Hematopoietic multipotent progenitor cell (in vitro differentiated cells): ENCODE measurements around the gene NOD2. TPM values are rescaled to one million over a fixed set of nuclear protein-coding genes. Genes with fewer than 3 reads are reported as not detected.
A peak's percentile ranks its signal among the peaks of the same experiment; 100 is the strongest.

Experiments used
- DNase-seq, 3 donors: peaks; one replicate each; pipeline ENCODE4 v3.0.0-alpha.2; 2011 to 2015; ENCODE audit warnings: low read depth in 2 of 3, low spot score in 2 of 3
- total RNA-seq: library from RNA; depleted of rRNA; stranded (reverse); fragments of >200 nt; gene quantifications from one replicate; pipeline ENCODE4 v1.2.3, GENCODE V29; 2012

NOD2 gene
- total RNA-seq, 1 donor: 4.0 TPM

DNA sequence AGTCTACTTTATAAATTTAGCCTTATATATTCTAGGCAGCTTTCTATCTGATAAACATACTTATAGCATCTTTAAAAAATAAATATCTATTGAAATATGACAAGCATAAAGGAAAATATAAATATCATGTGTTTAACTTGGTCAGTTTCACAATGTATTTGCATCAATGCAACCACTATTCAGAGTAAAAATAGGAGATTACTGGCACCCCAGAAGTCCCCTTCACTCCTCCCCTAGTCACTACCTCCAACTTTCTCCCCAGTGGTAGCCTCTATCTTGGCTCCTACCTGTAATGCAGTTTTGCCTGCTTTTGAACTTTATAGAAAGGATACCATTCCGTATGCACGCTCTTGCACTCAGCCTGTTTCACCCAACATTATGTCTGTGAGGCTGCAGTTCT, 3.2 kb upstream of the NOD2 start:
- DNase-seq: no peak

DNA sequence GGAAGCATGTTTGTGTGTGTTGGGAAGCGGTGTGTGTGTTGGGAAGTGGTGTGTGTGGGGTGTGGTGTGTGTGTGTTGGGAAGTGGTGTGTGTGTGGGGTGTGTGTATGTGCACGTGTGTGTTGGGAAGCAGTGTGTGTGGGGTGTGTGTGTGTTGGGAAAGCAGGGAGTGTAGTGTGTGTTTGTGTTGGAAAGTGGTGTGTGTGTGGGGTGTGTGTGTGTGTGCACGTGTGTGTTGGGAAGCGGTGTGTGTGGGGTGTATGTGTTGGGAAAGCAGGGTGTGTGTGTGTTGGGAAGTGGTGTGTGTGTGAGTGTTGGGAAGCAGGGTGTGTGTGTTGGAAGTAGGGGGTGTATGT, 785 bp upstream of the NOD2 start:
- DNase-seq: no peak

DNA sequence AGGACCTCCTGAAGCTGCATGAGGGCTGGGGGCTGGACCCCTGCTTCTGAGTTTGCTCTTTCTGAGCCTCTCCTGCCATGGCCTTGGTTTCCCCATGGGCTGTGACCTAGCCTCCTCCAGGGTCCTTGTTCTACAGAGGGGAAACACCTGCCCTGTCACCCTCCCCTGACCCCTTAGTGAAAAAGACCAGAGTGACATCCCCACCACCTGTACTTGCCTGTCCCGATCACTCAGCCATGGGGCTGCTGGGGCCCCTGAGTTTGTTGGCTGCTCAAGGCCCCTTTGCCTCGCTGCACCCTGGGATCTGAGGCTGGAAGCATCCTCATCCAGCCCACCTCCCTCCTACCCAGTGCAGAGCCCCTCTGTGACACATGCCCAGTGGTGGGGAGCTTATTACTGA, 800 bp downstream of the NOD2 start:
- DNase-seq: no peak

DNA sequence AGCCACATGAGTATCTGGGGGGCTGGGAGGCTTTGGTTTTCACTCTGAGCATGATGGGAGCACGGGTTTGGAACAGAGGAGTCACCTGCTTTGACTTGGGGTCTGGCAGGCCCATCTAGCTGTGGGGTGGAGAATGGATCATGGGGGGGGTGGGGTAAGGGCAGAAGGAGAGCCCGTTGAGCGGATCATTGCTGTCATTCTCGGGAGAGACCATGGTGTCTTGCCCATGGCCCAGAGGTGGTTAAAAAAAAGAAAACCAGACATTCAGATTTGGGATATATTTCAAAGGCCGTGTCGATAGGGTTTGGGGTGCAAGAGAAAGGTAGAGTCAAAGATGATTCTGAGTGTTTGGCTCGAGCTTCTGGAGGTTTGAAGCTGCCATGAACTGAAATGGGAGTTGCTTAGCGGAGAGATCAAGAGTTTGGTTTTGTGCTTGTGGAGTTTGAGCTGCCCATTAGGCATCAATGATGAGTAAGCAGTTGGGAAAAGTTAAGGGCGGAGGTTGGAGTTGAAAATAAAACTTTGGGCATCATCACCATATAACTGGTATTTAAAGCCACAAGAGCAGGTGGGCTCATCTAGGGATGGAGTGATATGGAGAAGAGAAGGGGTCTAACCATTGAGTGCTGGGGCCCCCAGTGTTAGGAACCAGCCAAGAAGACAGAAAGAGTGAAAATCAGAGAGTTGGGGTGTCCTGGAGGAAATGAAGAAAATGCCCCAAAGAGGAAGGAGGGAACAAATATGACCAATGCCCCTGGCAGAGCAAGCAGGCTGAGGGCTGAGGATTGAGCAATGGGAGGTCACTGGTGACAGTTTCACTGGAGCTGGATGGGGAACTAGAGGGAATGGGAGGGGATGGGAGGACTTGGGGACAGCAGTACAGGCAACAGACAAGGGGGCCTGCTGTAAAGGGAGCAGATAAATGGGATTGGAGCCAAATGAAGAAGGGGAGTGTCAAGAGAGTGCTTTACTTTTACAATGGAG, 1.9 kb downstream of the NOD2 start:
- DNase-seq: no peak

DNA sequence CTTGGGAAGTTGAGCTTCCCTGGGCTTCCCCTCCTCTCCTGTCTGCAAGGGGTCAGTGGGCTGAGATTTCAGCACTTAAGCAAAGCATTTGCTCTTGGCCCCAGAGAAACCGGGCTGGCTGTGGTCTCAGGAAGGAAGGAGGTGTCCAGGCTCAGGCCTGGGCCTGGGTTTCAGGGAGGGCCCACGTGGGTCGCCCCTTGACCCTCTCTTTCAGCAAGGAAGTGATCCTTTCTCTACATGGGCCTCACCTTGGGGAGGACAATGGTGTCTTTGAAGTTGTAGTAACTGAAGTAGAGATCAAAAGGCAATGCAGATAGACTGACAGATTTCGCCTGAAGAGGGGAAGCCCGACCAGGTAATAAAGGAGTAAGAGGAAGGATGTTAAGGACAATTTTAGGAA, 2.7 kb downstream of the NOD2 start:
- DNase-seq: no peak

DNA sequence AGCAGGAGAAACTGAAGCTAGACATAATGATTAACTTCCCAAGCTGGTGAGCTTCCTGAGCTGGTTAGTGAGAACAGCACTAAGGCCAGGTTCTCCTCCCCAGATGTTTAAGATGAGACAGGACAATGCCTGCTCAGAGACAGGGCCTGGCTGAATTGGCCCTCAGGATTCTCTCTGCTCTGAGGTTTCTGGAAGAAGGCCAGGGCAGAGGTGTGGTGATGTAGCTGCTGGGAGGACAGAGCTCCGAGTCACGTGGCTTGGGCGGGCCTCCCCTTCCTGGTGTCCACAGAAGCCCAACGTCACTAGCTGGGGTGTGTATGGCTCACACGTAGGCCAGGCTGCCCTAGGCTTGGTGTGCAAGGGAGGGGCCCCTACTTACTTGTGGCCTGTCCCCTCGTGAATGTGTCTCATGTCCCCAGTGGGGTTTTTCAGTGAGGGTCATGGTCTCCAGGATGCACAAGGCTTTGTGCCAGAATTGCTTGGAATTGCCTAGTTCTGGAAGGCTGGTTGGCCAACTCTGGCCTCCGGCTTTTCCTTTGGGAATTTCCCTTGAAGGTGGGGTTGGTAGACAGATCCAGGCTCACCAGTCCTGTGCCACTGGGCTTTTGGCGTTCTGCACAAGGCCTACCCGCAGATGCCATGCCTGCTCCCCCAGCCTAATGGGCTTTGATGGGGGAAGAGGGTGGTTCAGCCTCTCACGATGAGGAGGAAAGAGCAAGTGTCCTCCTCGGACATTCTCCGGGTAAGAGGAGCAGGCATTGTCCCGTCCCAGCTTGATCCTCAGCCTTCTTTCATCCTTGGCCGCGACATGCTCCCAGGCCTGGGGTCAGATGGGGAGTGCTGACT, 3.4 kb downstream of the NOD2 start:
- peak in 1 of 3 donors; percentile 52 for DNase-seq

DNA sequence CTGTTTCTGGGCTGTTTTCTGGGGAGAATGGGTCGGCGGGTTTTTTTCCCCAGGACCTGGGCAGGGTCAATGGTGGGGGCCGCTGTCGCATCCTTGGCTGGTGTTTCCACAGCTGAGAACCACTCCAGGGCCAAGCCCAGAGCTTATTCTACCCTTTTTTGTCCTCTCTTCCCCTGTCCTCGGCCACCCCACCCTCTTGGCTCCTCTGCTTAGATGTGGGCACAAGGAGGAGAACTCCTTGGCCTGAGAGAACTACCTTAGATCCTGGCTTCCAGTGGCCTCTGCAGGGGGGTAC, 4.0 kb downstream of the NOD2 start:
- no peak for DNase-seq

DNA sequence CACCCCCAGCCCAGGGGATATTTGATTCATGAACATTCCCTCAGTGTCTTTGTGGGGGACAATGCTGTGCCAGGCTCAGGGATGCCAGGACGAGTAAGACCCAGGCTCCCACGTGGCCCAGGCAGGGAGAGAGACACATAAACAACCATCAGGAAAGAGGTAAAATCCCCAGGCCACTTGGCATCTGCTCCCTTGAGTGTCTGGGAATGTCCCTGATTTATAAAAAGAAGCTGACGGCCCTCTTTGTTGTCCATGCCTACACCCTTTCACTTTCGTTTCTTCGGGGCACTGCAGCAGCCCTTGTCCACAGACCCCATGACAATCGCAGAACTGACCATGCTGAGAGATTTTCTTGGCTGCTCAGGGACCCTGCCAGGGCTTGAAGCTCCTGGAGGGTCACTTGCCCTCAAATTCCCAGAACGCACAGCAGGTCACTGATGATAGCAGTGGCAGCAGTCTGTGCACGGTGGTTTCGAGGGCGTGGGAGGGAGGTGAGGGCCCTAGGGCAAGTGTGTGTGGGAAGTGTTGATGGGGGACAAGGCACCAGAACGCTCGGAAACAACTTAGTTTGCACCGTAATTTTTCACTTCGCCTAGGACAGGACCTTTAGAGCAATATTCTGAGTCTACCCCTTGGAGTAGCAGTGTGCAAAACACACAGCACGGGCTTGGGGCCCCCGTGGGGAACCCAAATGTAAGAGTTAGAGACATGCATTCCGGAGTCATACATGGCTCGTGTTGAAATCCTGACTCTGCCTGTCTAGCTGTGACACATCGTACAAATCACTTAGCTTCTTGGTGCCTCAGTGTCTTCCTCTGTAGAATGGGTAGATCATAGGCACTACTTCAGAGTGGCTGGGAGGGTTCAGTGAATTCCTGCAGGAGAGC, 4.7 kb downstream of the NOD2 start:
- DNase-seq: no peak

DNA sequence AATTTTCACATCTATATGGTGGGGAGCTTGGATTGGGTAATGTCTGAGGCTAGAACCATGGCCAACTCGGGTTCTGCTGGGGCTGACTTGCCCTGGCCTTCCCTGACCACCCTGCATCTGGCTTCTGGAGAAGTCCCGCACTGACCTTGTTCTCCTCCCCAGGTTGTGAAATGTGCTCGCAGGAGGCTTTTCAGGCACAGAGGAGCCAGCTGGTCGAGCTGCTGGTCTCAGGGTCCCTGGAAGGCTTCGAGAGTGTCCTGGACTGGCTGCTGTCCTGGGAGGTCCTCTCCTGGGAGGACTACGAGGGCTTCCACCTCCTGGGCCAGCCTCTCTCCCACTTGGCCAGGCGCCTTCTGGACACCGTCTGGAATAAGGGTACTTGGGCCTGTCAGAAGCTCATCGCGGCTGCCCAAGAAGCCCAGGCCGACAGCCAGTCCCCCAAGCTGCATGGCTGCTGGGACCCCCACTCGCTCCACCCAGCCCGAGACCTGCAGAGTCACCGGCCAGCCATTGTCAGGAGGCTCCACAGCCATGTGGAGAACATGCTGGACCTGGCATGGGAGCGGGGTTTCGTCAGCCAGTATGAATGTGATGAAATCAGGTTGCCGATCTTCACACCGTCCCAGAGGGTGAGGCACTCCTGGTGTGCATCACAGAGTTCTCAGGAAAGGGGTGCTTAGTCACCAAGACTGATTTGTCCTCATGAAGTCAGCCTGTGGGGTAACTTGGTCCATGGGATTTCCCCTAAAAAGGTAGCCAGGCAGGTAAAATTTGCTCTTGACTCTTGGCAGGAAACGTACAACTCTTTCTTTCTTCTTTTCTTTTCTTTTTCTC, 6.1 kb downstream of the NOD2 start:
- DNase-seq: no peak

DNA sequence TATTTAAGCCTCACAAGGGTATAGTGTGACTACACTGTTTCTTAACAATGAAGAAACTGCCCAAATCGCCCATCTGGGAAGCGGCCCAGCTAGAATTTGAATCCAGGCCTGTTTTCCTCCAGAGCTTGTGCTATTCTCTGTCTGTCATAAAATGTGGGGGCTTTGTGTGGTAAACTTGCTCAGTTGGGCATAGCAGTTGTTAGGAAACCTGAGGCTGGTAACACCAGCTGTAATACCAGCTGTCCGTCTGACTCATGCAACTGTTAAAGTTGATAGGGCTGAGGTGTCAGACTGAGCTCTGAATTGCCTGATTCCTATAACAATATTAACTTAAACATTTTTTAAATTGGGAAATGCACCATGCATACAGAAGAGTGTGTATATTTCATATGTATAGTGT, 9.3 kb downstream of the NOD2 start:
- peak in 2 of 3 donors; percentile 77 to 83 for DNase-seq

DNA sequence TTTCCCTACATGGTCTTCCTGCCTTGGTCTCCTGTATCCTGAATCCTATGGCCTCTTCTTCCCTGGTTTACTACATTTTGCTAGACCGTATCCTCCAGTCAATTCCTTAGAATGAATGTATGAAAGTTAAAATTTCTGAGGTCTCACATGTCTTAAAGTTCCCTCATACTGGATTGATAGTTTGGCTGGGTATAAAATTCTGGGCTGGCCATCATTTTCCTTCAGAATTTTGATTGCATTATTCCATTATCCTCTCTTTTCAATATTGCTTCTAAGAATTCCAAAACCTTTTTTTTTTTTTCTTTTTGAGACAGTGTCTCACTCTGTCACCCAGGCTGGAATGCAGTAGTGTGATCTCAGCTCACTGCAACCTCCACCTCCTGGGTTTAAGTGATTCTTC, 10.8 kb downstream of the NOD2 start:
- DNase-seq: no peak

DNA sequence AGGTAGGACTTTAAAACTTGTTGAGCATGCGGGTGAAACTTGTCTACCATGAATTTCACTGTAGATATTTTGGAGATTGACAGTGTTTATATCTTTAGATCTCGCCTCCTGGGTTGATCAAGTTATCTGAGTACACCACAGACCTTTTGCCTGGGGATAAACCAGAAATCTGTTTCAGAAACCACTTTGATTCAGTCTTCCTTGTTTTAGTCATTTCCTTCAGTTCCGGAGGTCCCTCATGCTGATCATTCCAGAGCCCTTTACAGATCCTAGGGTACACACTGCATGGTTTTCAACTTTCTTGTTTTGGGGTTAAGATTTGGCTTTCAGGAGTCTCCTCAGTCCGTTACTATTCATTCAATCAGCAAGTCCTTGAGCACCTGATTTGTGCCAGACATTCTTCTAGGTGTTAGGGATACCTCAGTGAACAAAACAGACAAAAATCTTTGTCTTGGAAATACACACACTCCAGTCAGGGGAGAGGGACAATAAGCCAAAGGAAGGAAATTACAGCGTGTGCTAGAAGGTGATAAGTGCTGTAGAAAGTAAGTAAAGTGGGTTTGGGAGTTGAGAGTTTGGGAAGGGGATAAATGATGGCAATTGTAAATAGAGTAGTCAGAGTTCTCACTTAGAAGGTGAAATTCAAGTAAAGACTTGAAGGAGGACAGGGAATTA, 12.2 kb downstream of the NOD2 start:
- no peak for DNase-seq

DNA sequence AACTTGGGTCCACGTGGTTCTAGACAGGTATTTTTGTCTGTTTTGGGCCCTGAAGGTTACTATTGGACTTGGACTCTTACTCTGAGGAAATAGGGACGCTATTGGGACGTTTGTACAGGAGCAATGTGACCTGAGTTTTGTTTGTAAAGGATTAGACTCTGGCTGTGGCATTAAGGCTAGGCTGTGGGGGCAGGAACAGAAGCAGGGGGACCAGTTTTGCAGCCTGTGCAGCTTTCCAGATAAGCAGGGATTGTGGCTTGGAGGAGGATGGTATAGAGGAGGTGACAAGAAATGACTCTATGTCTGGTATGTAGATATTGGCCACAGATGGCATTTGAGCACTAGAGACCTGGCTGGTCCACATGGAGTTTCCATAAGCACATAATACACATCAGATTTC, 12.8 kb downstream of the NOD2 start:
- DNase-seq: no peak

DNA sequence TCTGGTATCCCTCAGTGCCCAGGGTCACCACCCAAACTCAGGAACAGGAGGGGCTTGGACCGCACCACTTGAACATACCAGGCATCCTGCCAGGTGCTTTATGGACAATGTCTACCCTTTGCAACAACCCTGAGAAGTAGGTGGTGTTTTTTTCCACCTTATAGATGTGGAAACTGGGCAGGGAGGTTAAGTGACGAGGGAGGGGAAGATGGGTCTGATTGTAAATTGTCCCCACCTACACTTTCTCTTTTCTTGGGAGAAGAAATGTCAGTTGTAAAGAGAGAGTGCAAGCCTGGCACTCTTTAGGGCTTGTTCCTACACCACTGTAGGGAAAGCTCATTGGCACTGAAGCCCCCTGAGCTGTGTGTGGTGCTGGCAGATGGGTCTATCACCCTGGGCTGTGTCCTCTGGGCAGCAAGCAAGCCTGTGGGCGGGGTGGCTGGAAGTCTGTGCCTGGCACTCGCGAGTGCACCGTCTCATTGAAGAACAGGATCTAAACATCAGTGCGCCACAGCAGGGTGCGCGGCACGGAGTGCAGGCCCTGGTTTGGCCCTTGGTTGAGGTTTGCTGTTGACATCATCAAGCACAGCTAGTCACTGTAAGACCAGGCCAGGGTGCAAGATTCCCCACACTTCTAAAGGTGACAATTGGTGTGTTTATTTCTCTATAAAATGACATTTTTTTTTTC, 15.1 kb downstream of the NOD2 start:
- no peak for DNase-seq

DNA sequence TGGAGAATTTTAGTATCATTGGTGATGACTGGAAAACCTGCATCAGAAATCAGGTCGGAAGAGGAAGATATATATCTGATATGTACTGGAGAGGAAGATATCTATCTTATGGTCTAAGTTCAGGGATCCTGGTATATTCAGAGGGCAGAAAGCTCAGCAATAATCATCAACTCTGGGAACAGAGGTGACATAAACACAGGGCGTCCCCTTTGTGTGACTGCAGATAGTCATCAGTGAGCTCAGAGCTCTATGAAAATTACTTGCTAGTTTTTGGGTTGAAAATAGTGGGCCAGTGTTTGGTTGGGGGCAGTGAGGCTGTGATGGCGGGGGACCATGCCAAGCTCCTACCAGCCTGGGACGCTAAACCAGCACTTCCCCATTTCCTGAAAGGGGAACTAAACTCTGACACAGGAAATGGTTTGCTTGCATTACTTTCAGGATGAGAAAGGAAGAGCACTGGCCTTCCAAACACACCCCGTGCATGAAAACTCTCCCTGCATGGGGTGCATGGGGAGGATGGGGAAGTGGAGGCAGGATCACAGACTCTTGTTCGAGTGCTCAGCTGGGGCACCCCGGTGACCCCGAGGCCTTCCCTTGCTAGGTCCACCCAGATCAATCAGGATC, 15.8 kb downstream of the NOD2 start:
- peak in 1 of 3 donors; percentile 72 for DNase-seq

DNA sequence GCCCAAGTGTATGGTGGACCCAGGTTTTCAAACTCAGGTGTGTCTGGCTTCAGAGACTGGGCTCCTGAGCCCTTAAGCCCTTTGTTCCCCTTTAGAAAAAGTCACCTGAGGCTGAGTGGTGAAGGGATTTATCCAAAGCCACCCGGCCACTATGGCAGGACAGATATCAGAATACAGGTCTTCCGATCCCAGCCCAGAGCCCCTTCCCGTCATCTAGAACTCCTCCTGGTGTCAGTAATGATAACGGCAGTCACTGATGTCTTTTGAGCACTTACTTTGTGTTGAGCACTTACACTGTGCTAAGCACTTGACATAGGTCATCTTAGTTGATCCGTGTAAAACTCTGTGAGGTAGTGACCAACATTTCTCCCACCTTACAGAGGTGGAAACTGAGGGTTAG, 16.6 kb downstream of the NOD2 start:
- DNase-seq: no peak

DNA sequence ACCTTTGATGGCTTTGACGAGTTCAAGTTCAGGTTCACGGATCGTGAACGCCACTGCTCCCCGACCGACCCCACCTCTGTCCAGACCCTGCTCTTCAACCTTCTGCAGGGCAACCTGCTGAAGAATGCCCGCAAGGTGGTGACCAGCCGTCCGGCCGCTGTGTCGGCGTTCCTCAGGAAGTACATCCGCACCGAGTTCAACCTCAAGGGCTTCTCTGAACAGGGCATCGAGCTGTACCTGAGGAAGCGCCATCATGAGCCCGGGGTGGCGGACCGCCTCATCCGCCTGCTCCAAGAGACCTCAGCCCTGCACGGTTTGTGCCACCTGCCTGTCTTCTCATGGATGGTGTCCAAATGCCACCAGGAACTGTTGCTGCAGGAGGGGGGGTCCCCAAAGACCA, 17.6 kb downstream of the NOD2 start:
- no peak for DNase-seq

DNA sequence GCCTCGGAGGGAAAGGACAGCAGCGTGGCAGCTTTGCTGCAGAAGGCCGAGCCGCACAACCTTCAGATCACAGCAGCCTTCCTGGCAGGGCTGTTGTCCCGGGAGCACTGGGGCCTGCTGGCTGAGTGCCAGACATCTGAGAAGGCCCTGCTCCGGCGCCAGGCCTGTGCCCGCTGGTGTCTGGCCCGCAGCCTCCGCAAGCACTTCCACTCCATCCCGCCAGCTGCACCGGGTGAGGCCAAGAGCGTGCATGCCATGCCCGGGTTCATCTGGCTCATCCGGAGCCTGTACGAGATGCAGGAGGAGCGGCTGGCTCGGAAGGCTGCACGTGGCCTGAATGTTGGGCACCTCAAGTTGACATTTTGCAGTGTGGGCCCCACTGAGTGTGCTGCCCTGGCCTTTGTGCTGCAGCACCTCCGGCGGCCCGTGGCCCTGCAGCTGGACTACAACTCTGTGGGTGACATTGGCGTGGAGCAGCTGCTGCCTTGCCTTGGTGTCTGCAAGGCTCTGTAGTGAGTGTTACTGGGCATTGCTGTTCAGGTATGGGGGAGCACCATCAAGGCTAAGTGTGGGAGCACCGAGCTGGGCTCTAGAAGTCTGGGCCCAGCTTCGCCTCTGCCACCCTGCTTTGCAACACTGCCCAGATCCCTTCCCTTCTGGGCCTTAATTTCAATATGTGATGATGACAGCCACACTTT, 18.6 kb downstream of the NOD2 start:
- no peak for DNase-seq
